Measurements from ENCODE around the gene ATP2A1. TPM values are rescaled to one million over a fixed set of nuclear protein-coding genes. Genes with fewer than 3 reads are reported as not detected.
"Not testable (repeated sequence)": the region's sequence is repeated elsewhere in the genome, so short reads cannot be mapped to it uniquely, and the experiment has no call there.

Gene ATP2A1
- total RNA-seq, 2 donors from 2014 or later, result 0.40 to 2.9 TPM

GRCh38 chr16:28880589-28880915, 2.3 kb downstream of the ATP2A1 start:
- TF ChIP-seq CTCF (IDR thresholded peaks at IDR 0.05), result no peak
- no peak for DNase-seq
- H3K27ac ChIP-seq, result no peak overlapping the region
- no peaks in the 10 kb centered on the region for H3K27me3 ChIP-seq
- no peak overlapping the region for H3K9ac ChIP-seq (ENCODE audit: low read depth in 2 of 2, low read length in 2 of 2)
- H3K4me1 ChIP-seq, result peaks cover 8% of the 10 kb centered on the region
- H3K9me3 ChIP-seq, result no peaks in the 10 kb centered on the region
- H3K36me3 ChIP-seq, result no peaks in the 10 kb centered on the region
- no peak overlapping the region for H3K4me3 ChIP-seq
- intact Hi-C loops (cut with DNase I), result no loop called here

- TF ChIP-seq CTCF (IDR thresholded peaks at IDR 0.05), result no peak
- Histone ChIP-seq H3K27ac (no peak overlapping the region), H3K4me1 (peaks cover 8% of the 10 kb centered on the region)
Observed at GRCh38 chr16:28880955-28881354, 2.7 kb downstream of the ATP2A1 start.

GRCh38 chr16:28881565-28881964, 3.3 kb downstream of the ATP2A1 start:
- DNase-seq; H3K27ac ChIP-seq; H3K36me3 ChIP-seq; H3K4me1 ChIP-seq; H3K9ac ChIP-seq (ENCODE audit: low read depth in 2 of 2, low read length in 2 of 2); H3K9me3 ChIP-seq; H3K27me3 ChIP-seq; H3K4me3 ChIP-seq; intact Hi-C loops (cut with DNase I): not testable (repeated sequence)

More at GRCh38 chr16:28880955-28881354, 2.7 kb downstream of the ATP2A1 start:
- H3K36me3 ChIP-seq, result no peaks in the 10 kb centered on the region
- intact Hi-C loops (cut with DNase I), result no loop called here
- H3K9ac ChIP-seq (ENCODE audit: low read depth in 2 of 2, low read length in 2 of 2), result no peak overlapping the region
- no peaks in the 10 kb centered on the region for H3K9me3 ChIP-seq
- DNase-seq, result no peak
- no peaks in the 10 kb centered on the region for H3K27me3 ChIP-seq
- H3K4me3 ChIP-seq, result no peak overlapping the region

GRCh38 chr16:28882551-28883160, 4.4 kb downstream of the ATP2A1 start:
- H3K9me3 ChIP-seq, result no peaks in the 10 kb centered on the region
- no peaks in the 10 kb centered on the region for H3K36me3 ChIP-seq
- no peak for DNase-seq
- no peak overlapping the region for H3K9ac ChIP-seq (ENCODE audit: low read depth in 2 of 2, low read length in 2 of 2)
- H3K4me1 ChIP-seq, result peaks cover 8% of the 10 kb centered on the region
- H3K27me3 ChIP-seq, result no peaks in the 10 kb centered on the region
- H3K4me3 ChIP-seq, result no peak overlapping the region
- H3K27ac ChIP-seq, result no peak overlapping the region
- TF ChIP-seq CTCF (IDR thresholded peaks at IDR 0.05), result no peak
- intact Hi-C loops (cut with DNase I), result no loop called here

GRCh38 chr16:28883221-28883996, 5.1 kb downstream of the ATP2A1 start:
- Histone ChIP-seq H3K36me3 (no peaks in the 10 kb centered on the region), H3K9me3 (no peaks in the 10 kb centered on the region), H3K4me3 (no peak overlapping the region), H3K9ac (ENCODE audit: low read depth in 2 of 2, low read length in 2 of 2) (no peak overlapping the region), H3K4me1 (peaks cover 8% of the 10 kb centered on the region), H3K27me3 (no peaks in the 10 kb centered on the region), H3K27ac (no peak overlapping the region)
- intact Hi-C loops (cut with DNase I), result no loop called here
- no peak for TF ChIP-seq CTCF (IDR thresholded peaks at IDR 0.05)
- no peak for DNase-seq

GRCh38 chr16:28884045-28884444, 5.8 kb downstream of the ATP2A1 start:
- intact Hi-C loops (cut with DNase I), result no loop called here
- no peak for TF ChIP-seq CTCF (IDR thresholded peaks at IDR 0.05)
- no peaks in the 10 kb centered on the region for H3K36me3 ChIP-seq
- no peak for DNase-seq
- no peaks in the 10 kb centered on the region for H3K9me3 ChIP-seq
- H3K27ac ChIP-seq, result no peak overlapping the region
- no peak overlapping the region for H3K9ac ChIP-seq (ENCODE audit: low read depth in 2 of 2, low read length in 2 of 2)
- H3K4me3 ChIP-seq, result no peak overlapping the region
- peaks cover 8% of the 10 kb centered on the region for H3K4me1 ChIP-seq
- no peaks in the 10 kb centered on the region for H3K27me3 ChIP-seq

Measured in colonic mucosa (tissue), 4 donors.